Muscle of leg (tissue), 11 donors: ENCODE measurements around the gene TMEM44. TPM values are rescaled to one million over a fixed set of nuclear protein-coding genes. Genes with fewer than 3 reads are reported as not detected.
A peak's percentile ranks its signal among the peaks of the same experiment; 100 is the strongest.

Experiments used
- DNase-seq: peaks from one replicate; pipeline ENCODE4 v3.0.0; 2013
- H3K27ac ChIP-seq: one replicate; pipeline ENCODE4 v1.5.1; 2013; ENCODE audit warnings: mild to moderate bottlenecking, low read length, control low read depth
- H3K27me3 ChIP-seq: one replicate; pipeline ENCODE4 v1.6.1; 2013; ENCODE audit warnings: low read length; ENCODE audit not compliant: control insufficient read depth, insufficient read depth
- H3K36me3 ChIP-seq: one replicate; pipeline ENCODE4 v1.6.1; 2013; ENCODE audit warnings: low read length; ENCODE audit not compliant: control insufficient read depth, insufficient read depth
- H3K4me1 ChIP-seq: one replicate; pipeline ENCODE4 v1.6.1; 2013; ENCODE audit warnings: low read length; ENCODE audit not compliant: control insufficient read depth, insufficient read depth
- H3K4me3 ChIP-seq: one replicate; pipeline ENCODE4 v1.5.1; 2013; ENCODE audit warnings: low read length, control low read depth
- H3K9me3 ChIP-seq: replicated peaks from 2 replicates; pipeline ENCODE4 v1.6.1; 2013; ENCODE audit warnings: low read depth, low read length; ENCODE audit not compliant: control insufficient read depth
- WGBS: methylation state at CpG from one replicate; pipeline ENCODE4 v1.1.5; 2013; ENCODE audit warnings: missing lambda C conversion rate; ENCODE audit not compliant: insufficient coverage; 5-methylcytosine and 5-hydroxymethylcytosine counted together
- polyA plus RNA-seq, 8 donors: library from polyadenylated mRNA; unstranded; fragments of 120-200 nt; gene quantifications; one replicate each; pipeline versions ENCODE4 v1.2.1 to v1.2.3, GENCODE V29; 2013; ENCODE audit warnings: inconsistent platforms in 1 of 8, low replicate concordance in 1 of 8; ENCODE audit not compliant: insufficient read length in 8 of 8, insufficient read depth in 1 of 8
- total RNA-seq: library from RNA; stranded (reverse); fragments of 120-200 nt; gene quantifications from one replicate; pipeline ENCODE4 v1.2.4, GENCODE V29; 2013

The TMEM44 gene
- total and polyA plus RNA-seq, 9 donors, result 10.0 to 26.2 (median 20.4) TPM

GRCh38 chr3:194541483-194541882, 91.7 kb downstream of the TMEM44 start:
- 90% methylated on average over 8 of the region's 8 CpGs for WGBS
- H3K27me3 ChIP-seq, result no peaks in the 10 kb centered on the region
- H3K4me3 ChIP-seq, result no peak overlapping the region
- no peaks in the 10 kb centered on the region for H3K9me3 ChIP-seq
- H3K36me3 ChIP-seq, result no peaks in the 10 kb centered on the region
- no peak for DNase-seq
- H3K27ac ChIP-seq, result no peak overlapping the region
- H3K4me1 ChIP-seq, result peaks cover 13% of the 10 kb centered on the region

GRCh38 chr3:194540274-194540905, 92.8 kb downstream of the TMEM44 start:
- 39% methylated on average over 8 of the region's 8 CpGs for WGBS

DNA sequence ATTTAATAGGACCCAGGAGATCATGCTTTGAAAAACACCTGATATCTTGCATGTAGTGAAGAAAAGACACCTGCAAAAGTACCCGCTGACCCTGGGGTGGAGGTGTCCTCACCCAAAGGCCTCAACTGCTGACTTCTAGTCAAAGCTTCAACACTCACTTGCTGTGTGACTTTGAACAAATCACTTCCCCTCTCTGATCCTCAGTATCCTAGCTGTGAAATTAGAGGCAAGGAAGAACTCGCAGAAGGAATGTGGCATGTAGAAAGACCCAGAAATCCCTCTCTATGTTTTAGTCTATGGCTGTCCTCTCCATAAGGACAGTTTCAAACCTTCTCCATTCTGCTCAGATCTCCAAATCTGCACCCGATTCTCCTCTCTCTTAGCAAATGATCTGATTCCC, 93.7 kb downstream of the TMEM44 start:
- WGBS, result 100% methylated on average over 1 of the region's 3 CpGs
- Histone ChIP-seq H3K9me3 (peaks cover 5% of the 10 kb centered on the region), H3K4me1 (peaks cover 13% of the 10 kb centered on the region), H3K4me3 (no peak overlapping the region), H3K27me3 (no peaks in the 10 kb centered on the region), H3K36me3 (no peaks in the 10 kb centered on the region), H3K27ac (no peak overlapping the region)
- no peak for DNase-seq

More at GRCh38 chr3:194540274-194540905, 92.8 kb downstream of the TMEM44 start:
- Histone ChIP-seq H3K27ac (no peak overlapping the region), H3K27me3 (no peaks in the 10 kb centered on the region), H3K9me3 (no peaks in the 10 kb centered on the region), H3K4me3 (no peak overlapping the region), H3K36me3 (no peaks in the 10 kb centered on the region), H3K4me1 (peaks cover 13% of the 10 kb centered on the region)
- peak; percentile 43 for DNase-seq

- peak; percentile 83 for DNase-seq
- no peaks in the 10 kb centered on the region for H3K27me3 ChIP-seq
- 38% methylated on average over 7 of the region's 8 CpGs for WGBS
- H3K27ac ChIP-seq, result peak overlapping the region; percentile 78
- H3K4me3 ChIP-seq, result no peak overlapping the region
- no peaks in the 10 kb centered on the region for H3K36me3 ChIP-seq
- H3K4me1 ChIP-seq, result peaks cover 13% of the 10 kb centered on the region
- H3K9me3 ChIP-seq, result peaks cover 9% of the 10 kb centered on the region
Observed at GRCh38 chr3:194537732-194538247, 95.4 kb downstream of the TMEM44 start.

Other genes starting within 250 kb of the TMEM44 start
- 0.35 TPM for gene GP5, start 234.2 kb downstream of the TMEM44 start, total RNA-seq
- gene GP5, start 234.2 kb downstream of the TMEM44 start, polyA plus RNA-seq, result under 1 TPM; 0.07 to 0.52 (median 0.24) TPM
- 35.2 TPM for gene ATP13A3, start 146.4 kb downstream of the TMEM44 start, total RNA-seq
- gene ATP13A3, start 146.4 kb downstream of the TMEM44 start, polyA plus RNA-seq, result 10 to 100 TPM; 16.0 to 33.2 (median 22.0) TPM
- gene LSG1, start 38.8 kb upstream of the TMEM44 start, total RNA-seq, result 28.0 TPM
- 10 to 100 TPM; 20.5 to 47.3 (median 26.3) TPM for gene LSG1, start 38.8 kb upstream of the TMEM44 start, polyA plus RNA-seq
- 13.8 TPM for gene FAM43A, start 52.5 kb upstream of the TMEM44 start, total RNA-seq
- gene FAM43A, start 52.5 kb upstream of the TMEM44 start, polyA plus RNA-seq, result 10 to 100 TPM; 14.6 to 31.7 (median 23.5) TPM